Smooth muscle cell (in vitro differentiated cells): ENCODE results near the gene ZNF385C. TPM values are rescaled to one million over a fixed set of nuclear protein-coding genes. Genes with fewer than 3 reads are reported as not detected.
"Not testable (repeated sequence)": the region's sequence is repeated elsewhere in the genome, so short reads cannot be mapped to it uniquely, and the experiment has no call there.

Experiments used
- DNase-seq: peaks from one replicate; lab custom pipeline; 2025; ENCODE audit not compliant: unreplicated experiment; lab: John Stamatoyannopoulos, UW
- H2AFZ ChIP-seq: fragments of 200-600 bp; sonication (generic); 2 replicates; pipeline ENCODE4 v1.6.0; 2016; ENCODE audit warnings: antibody characterized with exemption, low read depth, mild to moderate bottlenecking
- H3F3A ChIP-seq: fragments of 200-600 bp; sonication (generic); 2 replicates; pipeline ENCODE4 v1.6.0; 2017; ENCODE audit warnings: antibody characterized with exemption, low read depth
- H3K27ac ChIP-seq: fragments of 200-600 bp; sonication (generic); 2 replicates; pipeline ENCODE4 v1.5.1; 2016; ENCODE audit warnings: low read depth, mild to moderate bottlenecking
- H3K27me3 ChIP-seq: fragments of 200-600 bp; sonication (generic); 2 replicates; pipeline ENCODE4 v1.6.1; 2016; ENCODE audit warnings: low read depth, mild to moderate bottlenecking
- H3K36me3 ChIP-seq: fragments of 200-600 bp; sonication (generic); 2 replicates; pipeline ENCODE4 v1.5.1; 2016; ENCODE audit warnings: low read depth
- H3K4me1 ChIP-seq: fragments of 200-600 bp; sonication (generic); 2 replicates; pipeline ENCODE4 v1.5.1; 2016; ENCODE audit warnings: low read depth
- H3K4me2 ChIP-seq: fragments of 200-600 bp; sonication (generic); 2 replicates; pipeline ENCODE4 v1.6.0; 2016; ENCODE audit warnings: mild to moderate bottlenecking
- H3K4me3 ChIP-seq: fragments of 200-600 bp; sonication (generic); 2 replicates; pipeline ENCODE4 v1.5.1; 2016; ENCODE audit warnings: mild to moderate bottlenecking
- H3K79me2 ChIP-seq: fragments of 200-600 bp; sonication (generic); 2 replicates; pipeline ENCODE4 v1.6.0; 2016; ENCODE audit warnings: low read depth, mild to moderate bottlenecking
- H3K9ac ChIP-seq: fragments of 200-600 bp; sonication (generic); 2 replicates; pipeline ENCODE4 v1.6.0; 2016; ENCODE audit warnings: low read depth
- H3K9me3 ChIP-seq: fragments of 200-600 bp; sonication (generic); replicated peaks from 2 replicates; pipeline ENCODE4 v1.5.1; 2016; ENCODE audit warnings: low read depth
- H4K20me1 ChIP-seq: fragments of 200-600 bp; sonication (generic); 2 replicates; pipeline ENCODE4 v1.6.0; 2016; ENCODE audit warnings: low read depth
- CTCF ChIP-seq: fragments of 200-600 bp; sonication (generic); IDR thresholded peaks from 2 replicates; pipeline ENCODE4 v1.5.1; 2017; ENCODE audit warnings: borderline replicate concordance, mild to moderate bottlenecking, antibody characterized with exemption; ENCODE audit not compliant: insufficient read depth, poor library complexity, severe bottlenecking
- WGBS: methylation state at CpG from one replicate; pipeline ENCODE4 v1.1.7; 2016; ENCODE audit warnings: low lambda C conversion rate; 5-methylcytosine and 5-hydroxymethylcytosine counted together
- polyA plus RNA-seq: library from polyadenylated mRNA; unstranded; fragments of >200 nt; fragmentation: Nextera tagmentation; extraction: Ambion mirVana; gene quantifications from 2 replicates; pipeline ENCODE4 v1.2.1, GENCODE V29; 2016
- total RNA-seq: library from RNA; depleted of rRNA; stranded (reverse); fragments of >200 nt; gene quantifications from 2 replicates; pipeline ENCODE4 v1.2.3, GENCODE V29; 2014

The ZNF385C gene
- total and polyA plus RNA-seq, 2 experiments from 2014 or later, result 0.45 to 0.70 TPM

GRCh38 chr17:42023524-42024349 is 74.5 kb downstream of the ZNF385C start:
- no peak for TF ChIP-seq CTCF
- WGBS, result 91% methylated on average over 15 of the region's 15 CpGs
- Histone ChIP-seq H3K9ac (no peak overlapping the region), H3K4me1 (peaks cover 37% of the 10 kb centered on the region), H2AFZ (no peak overlapping the region), H3K27ac (peak overlapping the region; percentile 48), H3K4me2 (no peak overlapping the region), H3K9me3 (no peaks in the 10 kb centered on the region), H3F3A (peaks cover 12% of the 10 kb centered on the region), H3K79me2 (peaks cover 17% of the 10 kb centered on the region), H3K27me3 (no peaks in the 10 kb centered on the region), H3K4me3 (no peak overlapping the region), H3K36me3 (no peaks in the 10 kb centered on the region), H4K20me1 (no peaks in the 10 kb centered on the region)
- no peak for DNase-seq

- not testable (repeated sequence) for H3K9me3 ChIP-seq, H2AFZ ChIP-seq, H3K27me3 ChIP-seq, H3K36me3 ChIP-seq, H4K20me1 ChIP-seq, DNase-seq
- peak overlapping the region; percentile 92 for H3K9ac ChIP-seq
- H3F3A ChIP-seq, result peaks cover 12% of the 10 kb centered on the region
- H3K4me2 ChIP-seq, result peak overlapping the region; percentile 94
- H3K79me2 ChIP-seq, result peaks cover 30% of the 10 kb centered on the region
- H3K4me1 ChIP-seq, result peaks cover 26% of the 10 kb centered on the region
- WGBS, result 94% methylated on average over 8 of the region's 8 CpGs
- peak overlapping the region; percentile 64 for H3K27ac ChIP-seq
- peak overlapping the region; percentile 89 for H3K4me3 ChIP-seq
These were observed 77.4 kb downstream of the ZNF385C start for GRCh38 chr17:42020845-42021244.

DNA sequence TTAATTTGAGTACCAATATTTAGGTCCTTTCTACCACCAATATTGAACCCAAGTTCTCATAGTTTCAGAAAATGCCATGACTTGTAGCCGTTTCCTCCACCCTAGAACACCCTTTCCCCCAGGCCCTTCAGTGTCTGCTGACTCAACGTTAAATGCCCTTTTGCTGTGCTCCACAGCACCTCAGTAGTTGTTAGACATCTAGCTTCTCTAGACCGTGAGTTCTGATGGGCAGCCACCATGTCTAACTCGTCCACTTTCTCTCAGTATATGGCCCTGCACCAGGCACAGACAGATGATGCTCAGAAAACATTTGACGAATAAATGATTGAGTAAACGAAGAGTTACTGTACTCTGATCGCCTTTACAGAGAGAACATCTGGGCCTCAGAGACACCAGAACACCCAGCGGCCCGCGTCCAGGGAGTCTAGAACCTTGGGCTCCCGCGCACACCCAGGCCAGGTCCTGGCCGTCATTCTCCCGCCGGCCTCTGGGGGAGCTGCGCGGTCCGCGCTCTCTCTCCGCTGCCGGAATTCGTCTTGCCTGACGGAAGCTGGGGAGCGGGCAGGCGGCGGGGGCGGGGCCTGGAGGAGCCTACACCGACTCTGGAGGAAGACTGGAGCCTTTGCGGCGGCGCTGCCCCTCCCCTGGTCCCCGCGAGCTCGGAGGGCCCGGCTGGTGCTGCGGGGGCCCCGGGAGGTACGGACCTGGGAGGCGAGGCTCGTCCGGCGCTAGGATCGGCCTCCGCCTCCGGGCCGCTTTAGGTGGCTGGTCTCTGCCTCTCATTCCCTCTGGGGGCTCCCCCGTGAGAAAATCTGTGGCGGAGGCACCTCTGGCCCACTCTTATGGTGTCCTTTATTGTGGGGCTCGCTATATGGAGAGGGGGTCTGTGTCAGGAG is 78.5 kb downstream of the ZNF385C start, which contains the start of gene NKIRAS2:
TSS of gene NKIRAS2 (plus strand) at position 582 of the 896 bp plus-strand sequence. CDS start 1,488 bp downstream, outside the sequence.
- no peaks in the 10 kb centered on the region for H3K36me3 ChIP-seq
- no peaks in the 10 kb centered on the region for H3K9me3 ChIP-seq
- peaks cover 40% of the 10 kb centered on the region for H3K79me2 ChIP-seq
- peak within 1 kb of the TSS; percentile 94 for H3K4me2 ChIP-seq
- WGBS, result 10% methylated on average over 47 of the region's 49 CpGs
- H4K20me1 ChIP-seq, result peaks cover 13% of the 10 kb centered on the region
- H3K4me3 ChIP-seq, result peak within 1 kb of the TSS; percentile 89
- DNase-seq, result peak; percentile 81
- TF ChIP-seq CTCF, result peak; percentile 76
- H3F3A ChIP-seq, result peaks cover 5% of the 10 kb centered on the region
- peaks cover 25% of the 10 kb centered on the region for H3K4me1 ChIP-seq
- peak within 1 kb of the TSS; percentile 92 for H3K9ac ChIP-seq
- H3K27me3 ChIP-seq, result no peaks in the 10 kb centered on the region
- H2AFZ ChIP-seq, result peak within 1 kb of the TSS; percentile 65
- peak within 1 kb of the TSS; percentile 64 for H3K27ac ChIP-seq

DNA sequence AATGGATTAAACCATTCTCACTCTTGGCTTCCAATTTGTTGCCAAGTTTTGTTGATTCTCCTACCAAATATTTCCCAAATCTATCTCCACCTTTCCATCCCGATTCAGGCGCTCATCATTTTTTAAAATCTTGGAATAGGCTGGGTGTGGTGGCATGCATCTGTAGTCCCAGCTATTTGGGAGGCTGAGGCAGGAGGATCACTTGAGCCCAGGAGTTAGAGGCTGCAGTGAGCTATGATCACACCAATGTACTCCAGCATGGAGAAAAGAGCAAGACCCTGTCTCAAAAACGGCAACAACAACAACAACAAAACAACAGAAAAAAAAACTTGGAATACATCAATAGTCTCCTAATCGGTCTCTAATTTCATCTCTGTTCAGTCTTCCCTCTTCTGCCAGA is 79.3 kb downstream of the ZNF385C start:
- Histone ChIP-seq H2AFZ (no peak overlapping the region), H4K20me1 (peaks cover 20% of the 10 kb centered on the region), H3K4me1 (peaks cover 25% of the 10 kb centered on the region), H3K27me3 (no peaks in the 10 kb centered on the region), H3K9ac (no peak overlapping the region), H3K9me3 (no peaks in the 10 kb centered on the region), H3K27ac (no peak overlapping the region), H3K36me3 (no peaks in the 10 kb centered on the region), H3K4me2 (no peak overlapping the region), H3K4me3 (no peak overlapping the region), H3K79me2 (peaks cover 48% of the 10 kb centered on the region), H3F3A (peaks cover 2% of the 10 kb centered on the region)
- no peak for DNase-seq
- no peak for TF ChIP-seq CTCF
- 98% methylated on average over 4 of the region's 4 CpGs for WGBS
